HG02973 (cell line): ENCODE data around the gene CPA2.
"Not testable (repeated sequence)": the region's sequence is repeated elsewhere in the genome, so short reads cannot be mapped to it uniquely, and the experiment has no call there.

Experiments used
- ATAC-seq: cut with Tn5 transposase; IDR thresholded peaks from one replicate; pipeline ENCODE4 v1.9.1; 2021; ENCODE audit warnings: moderate library complexity; ENCODE audit not compliant: unreplicated experiment

The CPA2 gene

GRCh38 chr7:130266258-130266960, at the start of gene CPA2:
Gene CPA2, plus strand, starts transcription at chr7:130266863. Its CDS starts 19 bp downstream, at chr7:130266882.
- no peak for ATAC-seq

DNA sequence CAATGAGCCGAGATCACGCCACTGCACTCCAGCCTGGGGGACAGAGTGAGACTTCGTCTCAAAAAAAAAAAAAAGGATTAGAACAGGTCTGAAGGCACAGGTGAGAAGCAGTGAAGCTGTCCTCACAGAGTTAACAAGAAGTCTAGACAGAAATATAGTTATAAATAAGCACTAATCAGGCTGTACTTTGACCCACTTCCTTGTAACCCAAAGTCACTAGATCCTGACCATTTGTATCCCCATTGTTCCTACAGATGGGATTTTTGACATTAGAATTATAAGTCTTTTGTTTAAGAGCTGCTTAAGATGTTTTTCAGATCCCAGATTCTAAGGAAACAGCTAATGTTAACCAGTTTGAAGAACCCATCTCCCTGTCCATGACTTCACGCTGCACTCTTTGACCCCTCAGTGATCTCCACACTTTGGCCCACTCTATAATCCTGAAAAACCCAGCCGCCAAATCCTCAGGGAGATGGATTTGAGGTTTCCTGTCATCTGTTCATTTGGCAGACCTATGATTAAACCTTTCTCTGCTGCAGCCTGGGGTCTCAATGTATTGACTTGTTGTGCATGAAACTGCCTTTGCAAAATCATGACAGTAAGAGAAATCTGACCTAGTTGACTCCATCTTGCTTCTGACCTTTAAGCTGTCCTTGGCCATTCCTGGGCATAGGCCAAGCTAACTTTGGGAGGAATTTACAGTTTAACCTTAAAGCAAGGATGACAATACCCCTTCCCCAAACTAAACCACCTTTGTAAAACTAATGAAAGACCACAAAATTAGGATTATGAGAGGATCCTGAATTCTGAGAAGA, 47.6 kb upstream of the CPA2 start:
- ATAC-seq = no peak

DNA sequence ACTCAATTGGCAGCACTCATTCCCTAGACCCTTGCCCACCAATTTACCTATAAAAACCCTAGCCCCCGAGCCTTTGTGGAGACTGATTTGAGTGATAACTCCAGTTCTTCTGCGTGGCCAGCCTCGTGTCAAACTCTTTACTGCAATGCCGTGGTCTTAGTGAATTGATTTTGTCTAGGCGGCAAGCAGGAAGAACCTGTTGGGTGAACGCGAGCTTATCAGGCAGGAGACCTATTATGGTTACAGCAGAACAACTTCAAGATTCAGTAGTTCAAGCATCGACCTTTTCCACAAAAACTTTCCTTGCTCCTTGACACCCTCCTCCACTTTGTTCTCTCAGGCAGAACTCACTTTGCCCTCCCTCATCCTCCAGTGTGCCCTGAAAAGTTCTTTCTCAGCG, 46.8 kb upstream of the CPA2 start:
- ATAC-seq = no peak

GRCh38 chr7:130221746-130222145, 44.9 kb upstream of the CPA2 start:
- ATAC-seq = no peak

- ATAC-seq = no peak
Measured at GRCh38 chr7:130223646-130224045, 43.0 kb upstream of the CPA2 start.

DNA sequence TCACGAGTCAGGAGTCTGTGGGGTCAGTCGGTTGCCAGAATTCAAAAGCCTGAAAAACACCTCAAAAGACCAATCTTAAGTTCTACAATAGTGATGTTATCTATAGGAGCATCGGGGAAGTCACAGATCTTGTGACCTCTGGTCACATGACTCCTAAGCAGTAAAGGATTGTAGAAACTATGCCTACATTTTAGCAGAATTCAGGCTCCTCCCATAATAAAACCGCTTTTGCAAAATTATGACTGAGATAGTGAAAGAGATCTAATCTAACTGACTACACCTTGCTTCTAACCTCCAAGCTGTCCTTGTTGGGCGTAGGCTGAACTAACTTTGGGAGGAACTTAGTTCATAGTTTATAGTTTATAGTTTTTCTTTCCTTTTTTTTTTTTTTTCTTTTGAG, 42.5 kb upstream of the CPA2 start:
- no peak for ATAC-seq

GRCh38 chr7:130224923-130225322, 41.7 kb upstream of the CPA2 start:
- not testable (repeated sequence) for ATAC-seq

- no peak for ATAC-seq
Measured at GRCh38 chr7:130226333-130226732, 40.3 kb upstream of the CPA2 start.

- no peak for ATAC-seq
Measured at GRCh38 chr7:130227883-130228575, 38.6 kb upstream of the CPA2 start.

DNA sequence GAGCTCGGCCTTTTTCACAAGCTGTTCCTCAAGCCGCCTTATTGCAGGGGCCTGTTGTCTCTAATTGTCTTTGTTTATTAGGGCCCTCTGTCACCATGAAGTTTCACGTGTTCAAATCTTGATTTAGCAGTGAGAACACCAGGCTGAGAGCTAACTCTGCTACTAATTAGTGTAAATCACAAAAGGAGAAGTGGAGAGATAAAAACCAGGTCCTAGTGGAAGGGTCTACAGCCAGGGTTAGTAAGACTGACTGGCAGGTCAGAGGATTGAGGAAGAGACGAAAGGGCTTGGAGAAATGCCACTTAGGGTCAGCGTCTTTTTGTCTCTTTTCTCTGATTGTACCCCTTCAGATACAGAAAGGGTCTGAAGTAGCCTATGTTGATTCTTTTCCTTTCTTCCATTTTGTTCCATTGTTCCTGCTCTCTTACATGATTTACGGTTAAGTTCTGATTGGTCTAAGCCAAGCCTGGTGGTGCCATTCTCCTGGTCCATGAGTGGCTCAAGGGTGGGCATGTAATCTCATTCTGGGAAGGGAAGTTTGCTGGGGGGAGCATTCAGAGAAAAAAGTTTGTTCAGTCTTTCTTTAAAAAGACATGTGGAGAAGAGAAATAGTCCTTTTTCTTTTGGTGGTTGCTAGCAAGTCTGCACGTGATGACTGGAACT, 37.7 kb upstream of the CPA2 start:
- no peak for ATAC-seq

- ATAC-seq = not testable (repeated sequence)
Measured at GRCh38 chr7:130229981-130230380, 36.7 kb upstream of the CPA2 start.

DNA sequence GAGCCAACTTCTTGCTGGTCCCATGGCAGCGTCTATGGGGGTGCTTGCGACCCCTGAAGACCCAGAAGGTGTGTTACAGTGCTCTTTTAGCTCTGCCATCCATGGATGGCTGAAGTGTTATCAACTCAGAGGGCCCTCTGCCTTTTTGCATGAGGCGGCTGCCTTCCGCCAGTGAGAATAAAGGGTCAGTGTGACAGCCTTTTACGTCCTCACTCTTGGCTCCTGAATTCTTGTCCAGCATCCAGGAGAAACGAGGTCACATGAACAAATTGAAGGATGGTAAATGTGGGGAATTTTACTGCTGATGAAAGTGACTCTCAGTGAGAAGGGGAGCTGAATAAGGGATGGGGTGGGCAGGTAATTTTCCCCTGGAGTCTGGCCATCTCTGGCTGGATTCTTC, 34.9 kb upstream of the CPA2 start:
- ATAC-seq = no peak

DNA sequence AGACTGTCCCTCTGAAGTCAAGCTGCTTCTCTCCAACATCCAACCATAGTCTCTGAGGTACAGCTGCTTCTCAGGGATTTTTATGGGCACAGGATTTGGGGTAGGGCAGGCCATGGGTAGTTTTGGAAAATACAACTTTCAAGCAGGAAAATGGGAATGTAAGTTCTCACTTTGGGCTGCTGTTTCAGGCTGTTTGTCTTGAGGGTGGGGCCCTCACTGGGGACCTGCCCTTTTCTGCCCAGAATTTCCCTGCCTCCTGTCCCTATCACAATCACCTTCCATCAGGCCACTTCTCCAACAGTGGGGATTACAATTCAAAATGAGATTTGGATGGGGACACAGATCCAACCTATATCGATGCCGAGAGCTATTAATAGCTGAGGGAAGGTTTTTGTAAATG, 34.5 kb upstream of the CPA2 start:
- no peak for ATAC-seq

- ATAC-seq = no peak
Measured at GRCh38 chr7:130234078-130234477, 32.6 kb upstream of the CPA2 start.

GRCh38 chr7:130236361-130236760, 30.3 kb upstream of the CPA2 start:
- ATAC-seq = not testable (repeated sequence)

- ATAC-seq = no peak
Measured at GRCh38 chr7:130240240-130240639, 26.4 kb upstream of the CPA2 start.

GRCh38 chr7:130242198-130243014, 24.3 kb upstream of the CPA2 start:
- no peak for ATAC-seq

DNA sequence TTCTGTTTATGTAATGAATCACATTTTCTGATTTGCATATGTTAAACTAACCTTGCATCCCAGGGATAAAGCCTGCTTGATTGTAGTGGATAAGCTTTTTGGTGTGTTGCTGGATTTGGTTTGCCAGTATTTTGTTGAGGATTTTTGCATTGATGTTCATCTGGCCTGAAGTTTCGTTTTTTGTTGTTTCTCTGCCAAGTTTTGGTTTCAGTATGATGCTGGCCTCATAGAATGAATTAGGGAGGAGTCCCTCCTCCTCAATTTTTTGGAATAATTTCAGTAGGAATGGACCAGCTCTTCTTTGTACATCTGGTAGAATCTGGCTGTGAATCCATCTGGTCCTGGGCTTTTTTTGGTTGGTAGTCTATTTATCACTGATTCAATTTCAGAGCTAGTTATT, 23.2 kb upstream of the CPA2 start:
- not testable (repeated sequence) for ATAC-seq

GRCh38 chr7:130246491-130246890, 20.2 kb upstream of the CPA2 start:
- ATAC-seq = not testable (repeated sequence)

DNA sequence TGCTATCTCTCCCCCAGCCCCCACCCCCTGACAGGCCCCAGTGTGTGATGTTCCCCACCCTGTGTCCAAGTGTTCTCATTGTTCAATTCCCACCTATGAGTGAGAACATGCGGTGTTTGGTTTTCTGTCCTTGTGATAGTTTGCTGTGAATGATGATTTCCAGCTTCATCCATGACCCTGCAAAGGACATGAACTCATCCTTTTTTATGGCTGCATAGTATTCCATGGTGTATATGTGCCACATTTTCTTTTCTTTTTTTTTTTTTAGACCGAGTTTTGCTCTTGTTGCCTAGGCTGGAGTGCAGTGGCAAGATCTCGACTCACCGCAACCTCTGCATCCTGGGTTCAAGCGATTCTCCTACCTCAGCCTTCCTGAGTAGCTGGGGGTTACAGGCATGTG, 17.8 kb upstream of the CPA2 start:
- not testable (repeated sequence) for ATAC-seq
